ENCODE data around the gene RASA3.

- no peak for TF ChIP-seq CTCF (IDR thresholded peaks at IDR 0.05 in 2 of 3, conservative IDR thresholded peaks at IDR 0.05 in 1 of 3; ENCODE audit: control insufficient read depth in 2 of 3, extremely low read depth in 1 of 3, insufficient read depth in 1 of 3, low read depth in 3 of 3, low read length in 3 of 3)
- TF ChIP-seq EZH2 (IDR thresholded peaks at IDR 0.05; ENCODE audit: borderline replicate concordance, control insufficient read depth, low read depth, low read length), result no peak
- no peak for TF ChIP-seq CHD4 (IDR thresholded peaks at IDR 0.05)
- no peak for TF ChIP-seq USF2 (IDR thresholded peaks at IDR 0.05; ENCODE audit: borderline replicate concordance, low read depth, low read length)
- no peak for TF ChIP-seq JUND (IDR thresholded peaks at IDR 0.05; ENCODE audit: low read depth, low read length)
- TF ChIP-seq PBX3 (IDR thresholded peaks at IDR 0.05; ENCODE audit: insufficient replicate concordance, low read depth, low read length), result no peak
- no peak for TF ChIP-seq REST (IDR thresholded peaks at IDR 0.05; ENCODE audit: low read depth, low read length)
- no peak for TF ChIP-seq ZNF207 (IDR thresholded peaks at IDR 0.05; ENCODE audit: borderline replicate concordance)
- TF ChIP-seq CBX3 (IDR thresholded peaks at IDR 0.05; ENCODE audit: borderline replicate concordance, low read depth), result no peak
- no peak for TF ChIP-seq EP300 (IDR thresholded peaks at IDR 0.05; ENCODE audit: borderline replicate concordance in 1 of 2, control insufficient read depth in 1 of 2, low read depth in 2 of 2, low read length in 2 of 2)
- TF ChIP-seq TAF1 (IDR thresholded peaks at IDR 0.05; ENCODE audit: borderline replicate concordance, low read depth, low read length), result no peak
- no peak for TF ChIP-seq NR2C2 (IDR thresholded peaks at IDR 0.05; ENCODE audit: borderline replicate concordance, control insufficient read depth, insufficient read length, low read depth)
- no peak for TF ChIP-seq EGR1 (IDR thresholded peaks at IDR 0.05; ENCODE audit: borderline replicate concordance in 1 of 2, low read depth in 2 of 2, low read length in 2 of 2)
Measured at GRCh38 chr13:114017028-114017630, 115.3 kb downstream of the RASA3 start.

All from GM12878 (cell line).